Tibial nerve (tissue), 3 donors: ENCODE data around the gene CHRM4.

Experiments used
- POLR2A ChIP-seq, 2 donors: fragments of 450-650 bp; IDR thresholded peaks; one replicate each; pipeline ENCODE4 v1.6.1; 2017; ENCODE audit warnings: antibody characterized with exemption in 2 of 2, mild to moderate bottlenecking in 2 of 2, moderate library complexity in 2 of 2
- TF ChIP-seq, protein P1 (sequence below), 5 experiments: fragments of 200-600 bp in 3 of 5; fragments of 450-650 bp in 2 of 5; sonication (generic) in 3 of 5; IDR thresholded peaks; one replicate each; pipeline ENCODE4 v1.5.1; 2016 to 2019; ENCODE audit warnings: antibody characterized with exemption in 5 of 5, mild to moderate bottlenecking in 3 of 5, moderate library complexity in 2 of 5

DNA sequence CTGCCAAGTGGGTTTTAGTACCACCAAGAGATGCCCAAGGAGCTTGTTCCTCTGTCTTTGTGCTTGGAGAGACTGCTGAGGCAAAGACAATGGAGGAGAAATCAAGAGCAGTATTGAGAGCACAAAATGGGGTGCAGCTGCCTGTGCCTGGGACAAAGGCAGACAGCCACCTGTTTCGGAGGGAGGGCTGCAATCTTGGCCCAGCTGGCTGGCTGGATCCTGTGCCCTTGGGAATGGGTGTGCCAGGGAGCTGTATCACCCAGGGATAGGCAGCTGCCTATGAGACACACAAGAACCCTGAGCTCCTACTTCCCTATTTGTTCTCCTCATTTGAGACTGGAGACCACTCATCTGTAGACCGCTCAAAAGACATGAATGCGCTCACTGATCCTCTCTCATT is 23.3 kb upstream of the CHRM4 start:
- TF ChIP-seq, protein P1, sequence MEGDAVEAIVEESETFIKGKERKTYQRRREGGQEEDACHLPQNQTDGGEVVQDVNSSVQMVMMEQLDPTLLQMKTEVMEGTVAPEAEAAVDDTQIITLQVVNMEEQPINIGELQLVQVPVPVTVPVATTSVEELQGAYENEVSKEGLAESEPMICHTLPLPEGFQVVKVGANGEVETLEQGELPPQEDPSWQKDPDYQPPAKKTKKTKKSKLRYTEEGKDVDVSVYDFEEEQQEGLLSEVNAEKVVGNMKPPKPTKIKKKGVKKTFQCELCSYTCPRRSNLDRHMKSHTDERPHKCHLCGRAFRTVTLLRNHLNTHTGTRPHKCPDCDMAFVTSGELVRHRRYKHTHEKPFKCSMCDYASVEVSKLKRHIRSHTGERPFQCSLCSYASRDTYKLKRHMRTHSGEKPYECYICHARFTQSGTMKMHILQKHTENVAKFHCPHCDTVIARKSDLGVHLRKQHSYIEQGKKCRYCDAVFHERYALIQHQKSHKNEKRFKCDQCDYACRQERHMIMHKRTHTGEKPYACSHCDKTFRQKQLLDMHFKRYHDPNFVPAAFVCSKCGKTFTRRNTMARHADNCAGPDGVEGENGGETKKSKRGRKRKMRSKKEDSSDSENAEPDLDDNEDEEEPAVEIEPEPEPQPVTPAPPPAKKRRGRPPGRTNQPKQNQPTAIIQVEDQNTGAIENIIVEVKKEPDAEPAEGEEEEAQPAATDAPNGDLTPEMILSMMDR (IDR thresholded peaks at IDR 0.05), result no peak
- no peak for TF ChIP-seq POLR2A (IDR thresholded peaks at IDR 0.05)
